GM21737 (cell line): ENCODE measurements around the gene SNX5.
A peak's percentile ranks its signal among the peaks of the same experiment; 100 is the strongest.

Source experiments
- ATAC-seq: cut with Tn5 transposase; IDR thresholded peaks from one replicate; pipeline ENCODE4 v1.9.1; 2021; ENCODE audit warnings: mild to moderate bottlenecking, moderate library complexity; ENCODE audit not compliant: unreplicated experiment

Gene SNX5

GRCh38 chr20:17993546-17993945, 25.0 kb upstream of the SNX5 start:
- ATAC-seq, result no peak

- no peak for ATAC-seq
Measured at GRCh38 chr20:17992847-17993513, 24.4 kb upstream of the SNX5 start.

GRCh38 chr20:17992224-17992637, 23.6 kb upstream of the SNX5 start:
- peak; percentile 50 for ATAC-seq

DNA sequence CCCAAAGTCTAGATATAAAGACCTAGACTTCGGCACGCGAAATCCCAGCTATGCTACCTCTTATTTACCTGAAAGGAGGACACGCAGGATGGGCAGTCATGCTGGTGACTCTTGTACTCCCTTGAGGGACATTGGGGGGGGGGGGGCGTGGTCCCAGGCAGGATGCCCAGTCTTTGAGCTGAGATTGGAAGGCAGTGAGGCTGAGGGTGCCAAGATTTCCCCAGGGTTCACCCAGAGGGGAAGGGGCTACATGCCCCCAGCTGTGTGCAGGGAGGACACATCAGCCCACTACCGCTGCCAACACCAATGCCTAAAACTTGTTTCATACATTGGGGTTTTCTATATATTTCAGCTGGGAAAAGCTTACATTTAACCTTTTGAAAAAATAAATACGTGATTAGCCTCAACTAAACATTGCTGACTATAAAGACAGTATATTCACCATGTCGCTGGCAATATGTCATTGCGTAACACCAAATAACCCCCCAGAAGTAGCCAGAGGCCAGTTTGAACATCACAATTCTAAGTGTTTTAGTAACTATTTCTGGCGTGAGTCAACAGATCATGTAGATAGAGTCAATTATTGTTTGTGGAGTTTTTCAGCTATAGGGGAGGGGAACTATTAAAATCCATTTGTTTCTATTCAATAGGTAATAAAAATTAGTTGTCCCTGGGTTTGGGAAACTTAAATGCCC, 21.8 kb upstream of the SNX5 start:
- no peak for ATAC-seq

- no peak for ATAC-seq
Measured at GRCh38 chr20:17987988-17988387, 19.4 kb upstream of the SNX5 start.

DNA sequence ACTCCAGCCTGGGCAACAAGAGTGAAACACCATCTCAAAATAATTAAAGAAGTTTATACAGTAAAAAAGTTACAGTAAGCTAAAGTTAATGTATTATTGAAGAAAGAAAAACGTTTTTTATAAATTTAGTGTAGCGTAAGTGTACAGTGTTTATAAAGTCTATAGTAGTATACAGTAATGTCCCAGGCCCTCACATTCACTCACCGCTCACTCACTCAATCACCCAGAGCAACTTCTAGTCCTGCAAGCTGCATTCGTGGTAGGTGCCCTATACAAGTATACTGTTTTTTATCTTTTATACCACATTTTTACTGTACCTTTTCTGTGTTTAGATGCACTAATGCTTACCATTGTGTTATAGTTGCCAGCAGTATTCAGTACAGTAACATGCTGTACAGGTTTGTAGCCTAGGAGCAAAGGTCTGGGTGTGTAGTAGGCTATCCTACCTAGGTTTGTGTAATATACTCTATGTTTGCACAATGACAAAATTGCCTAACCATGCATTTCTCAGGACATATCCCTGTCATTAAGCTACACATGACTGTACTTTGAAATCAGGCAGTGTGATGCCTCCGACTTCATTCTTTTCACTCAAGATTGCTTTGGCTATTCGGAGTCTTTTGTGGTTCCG, 16.9 kb upstream of the SNX5 start:
- ATAC-seq, result no peak

DNA sequence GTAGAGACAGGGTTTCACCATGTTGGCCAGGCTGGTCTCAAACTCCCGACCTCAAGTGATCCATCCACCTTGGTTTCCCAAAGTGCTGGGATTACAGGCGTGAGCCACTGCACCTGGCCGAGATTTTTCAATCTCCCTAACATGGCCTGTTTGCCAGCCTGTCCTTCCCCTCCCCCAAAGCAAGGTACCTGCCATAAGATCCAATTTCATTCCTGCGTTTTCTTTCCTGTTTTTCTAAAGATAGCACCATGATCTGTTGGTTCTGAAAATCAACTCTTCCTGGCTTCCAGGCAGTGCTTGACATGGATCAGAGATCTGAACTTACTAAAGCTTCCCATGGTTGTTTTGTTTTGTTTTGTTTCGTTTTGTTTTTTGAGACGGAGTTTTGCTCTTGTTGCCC, 7.7 kb upstream of the SNX5 start:
- ATAC-seq, result no peak

DNA sequence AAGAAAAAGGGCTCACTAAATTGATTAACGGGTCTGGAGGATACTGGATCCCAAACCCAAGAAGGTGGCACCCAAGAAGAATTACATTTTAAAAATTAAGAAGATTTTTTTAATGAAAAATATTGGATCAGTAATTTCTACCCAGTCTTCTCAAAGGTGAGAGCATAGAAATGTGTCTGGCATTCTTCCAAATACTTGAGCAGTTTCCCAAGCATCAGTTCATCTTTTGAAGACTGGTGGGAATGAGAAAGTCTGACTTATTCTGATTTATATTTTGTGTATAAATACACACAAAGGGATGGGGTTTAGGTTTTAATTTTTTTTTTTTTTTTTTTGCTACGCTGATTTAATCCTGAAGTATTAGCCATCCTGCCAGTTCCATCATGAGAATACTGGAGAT, 3.5 kb upstream of the SNX5 start:
- no peak for ATAC-seq

GRCh38 chr20:17971300-17972013, 2.9 kb upstream of the SNX5 start:
- no peak for ATAC-seq

- ATAC-seq, result no peak
Measured at GRCh38 chr20:17969884-17970409, 1.4 kb upstream of the SNX5 start.

- ATAC-seq, result peak; percentile 14
Measured at GRCh38 chr20:17969278-17969883, 787 bp upstream of the SNX5 start.

GRCh38 chr20:17967521-17968365, 851 bp downstream of the SNX5 start:
- peak; percentile 1 for ATAC-seq

DNA sequence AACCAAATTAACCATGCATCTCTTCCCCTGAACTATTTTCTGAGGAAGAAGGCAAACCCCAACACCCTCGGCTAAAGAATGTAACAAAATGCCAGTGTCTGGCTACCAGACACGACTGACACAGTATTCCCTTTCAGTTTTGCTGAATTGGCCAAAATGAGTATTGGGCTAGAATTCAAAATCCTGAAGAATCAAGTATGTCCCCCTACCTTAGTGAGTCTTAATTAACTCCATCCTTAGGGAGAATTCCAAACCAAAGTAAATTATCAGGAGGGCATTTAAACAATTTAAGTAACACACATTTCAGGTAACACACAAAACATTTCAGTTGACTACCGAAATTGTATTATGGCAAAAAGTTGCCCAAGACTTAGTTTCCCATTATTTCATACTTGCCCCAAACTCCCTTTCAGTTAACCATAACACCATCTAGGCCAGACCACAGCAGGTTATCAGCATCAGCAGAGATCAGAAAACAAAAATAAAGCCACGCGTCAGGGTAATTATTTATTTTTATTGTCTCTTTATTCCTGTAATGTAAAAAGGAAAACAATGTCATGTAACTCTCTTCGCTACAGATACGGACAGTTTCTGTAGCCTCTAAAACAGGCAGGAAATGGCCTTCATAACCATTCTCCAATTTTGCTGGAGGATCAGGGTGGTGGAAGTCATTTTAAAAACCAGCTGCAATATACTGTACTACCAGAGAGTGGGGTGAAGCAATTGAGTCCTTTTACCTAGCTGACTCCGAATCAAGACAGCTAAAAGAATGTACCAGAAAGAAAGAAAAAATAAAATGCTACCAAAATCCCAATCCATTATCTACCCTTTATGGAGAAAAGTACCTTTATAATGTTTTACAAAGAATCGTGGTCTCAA, 1.9 kb downstream of the SNX5 start:
- no peak for ATAC-seq

- ATAC-seq, result no peak
Measured at GRCh38 chr20:17965042-17965697, 3.4 kb downstream of the SNX5 start.

DNA sequence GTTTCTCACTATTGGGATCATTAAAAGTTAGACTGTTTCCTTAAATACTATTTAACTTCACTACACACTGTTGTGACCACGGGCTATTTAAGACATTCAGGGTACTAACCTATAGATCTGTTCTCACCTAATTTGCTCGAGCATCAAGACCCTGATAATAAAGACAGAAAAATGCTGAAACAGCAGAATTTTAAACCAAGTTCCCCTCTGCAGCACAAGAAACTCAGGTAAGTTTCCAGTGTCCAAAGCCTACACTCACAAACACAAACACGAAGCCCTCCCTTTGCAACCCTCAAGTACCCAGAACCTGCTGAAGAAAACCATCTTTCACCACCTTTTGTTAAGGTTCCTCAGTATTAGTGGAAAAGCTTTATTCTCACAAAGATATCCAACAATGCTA, 4.0 kb downstream of the SNX5 start:
- ATAC-seq, result no peak

DNA sequence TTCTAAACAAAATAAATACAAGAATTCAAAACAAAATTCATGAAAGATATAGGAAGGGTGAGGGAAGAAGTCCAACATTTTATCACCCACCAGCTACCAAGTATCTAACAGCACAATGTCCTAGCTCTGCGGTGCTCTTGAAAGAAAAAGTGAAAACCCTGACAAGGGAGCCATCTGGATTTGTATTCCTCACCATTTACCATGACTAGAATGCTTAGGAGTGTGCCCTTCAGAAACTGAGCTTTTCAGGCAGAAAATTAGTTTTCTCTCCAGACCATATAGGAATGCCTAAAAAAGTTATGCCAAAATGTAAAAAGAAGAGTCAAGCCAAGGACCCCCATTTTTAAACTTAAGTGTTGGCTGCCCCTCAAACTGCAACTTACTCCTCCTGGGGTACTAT, 4.5 kb downstream of the SNX5 start:
- ATAC-seq, result no peak

DNA sequence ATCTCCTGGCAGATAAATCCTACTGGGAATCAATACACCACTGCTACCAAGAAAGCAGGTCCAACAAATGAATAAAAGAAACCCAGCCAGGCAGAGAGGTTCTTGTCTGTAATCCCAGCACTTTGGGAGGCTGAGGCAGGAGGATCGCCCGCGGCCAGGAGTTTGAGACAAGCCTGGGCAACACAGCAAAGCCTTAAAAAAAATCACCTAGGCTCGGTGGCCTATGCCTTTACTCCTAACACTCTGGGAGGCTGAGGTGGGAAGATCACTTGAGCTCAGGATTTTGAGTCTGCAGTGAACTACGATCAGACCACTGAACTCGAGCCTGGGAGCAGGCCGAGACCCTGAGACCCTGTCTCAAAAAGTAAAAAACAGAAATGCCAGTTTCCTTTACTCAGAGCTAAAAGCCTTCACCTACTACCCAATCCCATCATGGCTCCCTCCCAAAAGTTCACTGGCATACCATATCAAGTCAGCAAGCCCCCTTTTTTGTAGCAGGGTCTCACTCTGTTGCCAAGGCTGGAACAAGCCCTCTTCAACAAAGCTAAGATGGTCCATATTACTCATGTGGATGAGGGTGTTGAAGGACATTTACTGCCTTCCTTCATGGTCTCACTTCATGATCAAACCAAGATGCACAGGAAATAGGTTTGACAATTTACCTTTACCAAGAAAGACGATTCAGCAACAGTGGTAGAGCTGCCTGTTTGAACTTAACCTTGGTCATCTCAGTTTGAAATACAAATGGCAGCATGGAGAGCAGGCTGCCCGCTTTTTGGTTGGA, 5.3 kb downstream of the SNX5 start:
- ATAC-seq, result no peak

GRCh38 chr20:17961587-17961940, 7.0 kb downstream of the SNX5 start:
- no peak for ATAC-seq
